Upper lobe of left lung (tissue), 4 donors: ENCODE measurements around the gene CCDC124.

ENCODE experiments used
- CTCF ChIP-seq, 6 experiments: fragments of 450-650 bp in 4 of 6; fragments of 200-600 bp in 2 of 6; sonication (generic) in 2 of 6; IDR thresholded peaks; one replicate each; pipeline ENCODE4 v1.5.1; 2016 to 2019; ENCODE audit warnings: antibody characterized with exemption in 6 of 6
- EP300 ChIP-seq, 4 donors: sonication (generic); formaldehyde crosslinking; IDR thresholded peaks; one replicate each; pipeline ENCODE4 v1.5.1; 2017; ENCODE audit warnings: antibody characterized with exemption in 4 of 4, control low read depth in 2 of 4
- POLR2A ChIP-seq, 4 donors: fragments of 450-650 bp; IDR thresholded peaks; one replicate each; pipeline ENCODE4 v1.5.1; 2016 to 2017; ENCODE audit warnings: antibody characterized with exemption in 4 of 4, mild to moderate bottlenecking in 2 of 4
- POLR2AphosphoS5 ChIP-seq, 2 donors: sonication (generic); formaldehyde crosslinking; IDR thresholded peaks; one replicate each; pipeline ENCODE4 v1.5.1; 2017; ENCODE audit warnings: antibody characterized with exemption in 2 of 2

GRCh38 chr19:17908244-17908643, 24.6 kb upstream of the CCDC124 start:
- no peak for TF ChIP-seq CTCF (IDR thresholded peaks at IDR 0.05)
- TF ChIP-seq POLR2AphosphoS5 (IDR thresholded peaks at IDR 0.05) = no peak
- TF ChIP-seq POLR2A (IDR thresholded peaks at IDR 0.05) = no peak
- no peak for TF ChIP-seq EP300 (IDR thresholded peaks at IDR 0.05)
